WERI-Rb-1 (cell line): Measurements from ENCODE around the gene KCNH8.

Experiments
- DNase-seq: peaks from one replicate; pipeline ENCODE4 v3.0.0-alpha.2; 2020
- H3K27ac ChIP-seq: fragments of 250-450 bp; sonication (Bioruptor Pico); 2 replicates; pipeline ENCODE4 v1.5.1; 2020; ENCODE audit warnings: mild to moderate bottlenecking, moderate library complexity
- H3K27me3 ChIP-seq: fragments of 250-450 bp; sonication (Bioruptor Pico); 2 replicates; pipeline ENCODE4 v1.5.1; 2021; ENCODE audit warnings: mild to moderate bottlenecking, low read depth, moderate library complexity; ENCODE audit not compliant: insufficient read depth, severe bottlenecking
- H3K36me3 ChIP-seq: fragments of 250-450 bp; sonication (Bioruptor Pico); 2 replicates; pipeline ENCODE4 v1.5.1; 2020; ENCODE audit warnings: mild to moderate bottlenecking, moderate library complexity
- H3K4me3 ChIP-seq: 2 replicates; pipeline ENCODE4 v1.5.1; 2011; ENCODE audit warnings: low read depth, mild to moderate bottlenecking, control low read depth, low read length
- H3K9me3 ChIP-seq: fragments of 250-450 bp; sonication (Bioruptor Pico); 2 replicates; pipeline ENCODE4 v1.5.1; 2021; ENCODE audit warnings: mild to moderate bottlenecking, moderate library complexity; ENCODE audit not compliant: severe bottlenecking
- CTCF ChIP-seq: IDR thresholded peaks from 2 replicates; pipeline ENCODE4 v1.5.1; 2011; ENCODE audit warnings: low read depth, mild to moderate bottlenecking, control low read depth, inconsistent platforms, low read length

Gene KCNH8

GRCh38 chr3:19107719-19108118, 40.6 kb upstream of the KCNH8 start:
- no peak overlapping the region for H3K4me3 ChIP-seq
- H3K27me3 ChIP-seq = no peaks in the 10 kb centered on the region
- TF ChIP-seq CTCF = no peak
- DNase-seq = no peak
- H3K27ac ChIP-seq = no peak overlapping the region
- H3K36me3 ChIP-seq = no peaks in the 10 kb centered on the region
- peaks cover 3% of the 10 kb centered on the region for H3K9me3 ChIP-seq

- no peak for DNase-seq
- no peak for TF ChIP-seq CTCF
- no peaks in the 10 kb centered on the region for H3K27me3 ChIP-seq
- H3K27ac ChIP-seq = no peak overlapping the region
- H3K36me3 ChIP-seq = no peaks in the 10 kb centered on the region
- peaks cover 3% of the 10 kb centered on the region for H3K9me3 ChIP-seq
- no peak overlapping the region for H3K4me3 ChIP-seq
Measured at GRCh38 chr3:19110335-19110895, 37.9 kb upstream of the KCNH8 start.

- Histone ChIP-seq H3K36me3 (no peaks in the 10 kb centered on the region), H3K4me3 (no peak overlapping the region), H3K27ac (no peak overlapping the region), H3K27me3 (no peaks in the 10 kb centered on the region), H3K9me3 (no peaks in the 10 kb centered on the region)
- DNase-seq = no peak
- no peak for TF ChIP-seq CTCF
Measured at GRCh38 chr3:19114461-19114860, 33.8 kb upstream of the KCNH8 start.

GRCh38 chr3:19116239-19116638, 32.1 kb upstream of the KCNH8 start:
- TF ChIP-seq CTCF = no peak
- Histone ChIP-seq H3K4me3 (no peak overlapping the region), H3K36me3 (no peaks in the 10 kb centered on the region), H3K27ac (no peak overlapping the region), H3K9me3 (no peaks in the 10 kb centered on the region), H3K27me3 (no peaks in the 10 kb centered on the region)
- DNase-seq = no peak

- TF ChIP-seq CTCF = no peak
- Histone ChIP-seq H3K36me3 (no peaks in the 10 kb centered on the region), H3K4me3 (no peak overlapping the region), H3K9me3 (no peaks in the 10 kb centered on the region), H3K27me3 (no peaks in the 10 kb centered on the region), H3K27ac (no peak overlapping the region)
- no peak for DNase-seq
Measured at GRCh38 chr3:19124752-19125151, 23.6 kb upstream of the KCNH8 start.

- H3K9me3 ChIP-seq = no peaks in the 10 kb centered on the region
- H3K4me3 ChIP-seq = no peak overlapping the region
- H3K36me3 ChIP-seq = no peaks in the 10 kb centered on the region
- no peak for TF ChIP-seq CTCF
- no peak for DNase-seq
- H3K27me3 ChIP-seq = no peaks in the 10 kb centered on the region
- no peak overlapping the region for H3K27ac ChIP-seq
Measured at GRCh38 chr3:19139863-19140262, 8.4 kb upstream of the KCNH8 start.
